ENCODE measurements around the gene LSMEM2.

DNA sequence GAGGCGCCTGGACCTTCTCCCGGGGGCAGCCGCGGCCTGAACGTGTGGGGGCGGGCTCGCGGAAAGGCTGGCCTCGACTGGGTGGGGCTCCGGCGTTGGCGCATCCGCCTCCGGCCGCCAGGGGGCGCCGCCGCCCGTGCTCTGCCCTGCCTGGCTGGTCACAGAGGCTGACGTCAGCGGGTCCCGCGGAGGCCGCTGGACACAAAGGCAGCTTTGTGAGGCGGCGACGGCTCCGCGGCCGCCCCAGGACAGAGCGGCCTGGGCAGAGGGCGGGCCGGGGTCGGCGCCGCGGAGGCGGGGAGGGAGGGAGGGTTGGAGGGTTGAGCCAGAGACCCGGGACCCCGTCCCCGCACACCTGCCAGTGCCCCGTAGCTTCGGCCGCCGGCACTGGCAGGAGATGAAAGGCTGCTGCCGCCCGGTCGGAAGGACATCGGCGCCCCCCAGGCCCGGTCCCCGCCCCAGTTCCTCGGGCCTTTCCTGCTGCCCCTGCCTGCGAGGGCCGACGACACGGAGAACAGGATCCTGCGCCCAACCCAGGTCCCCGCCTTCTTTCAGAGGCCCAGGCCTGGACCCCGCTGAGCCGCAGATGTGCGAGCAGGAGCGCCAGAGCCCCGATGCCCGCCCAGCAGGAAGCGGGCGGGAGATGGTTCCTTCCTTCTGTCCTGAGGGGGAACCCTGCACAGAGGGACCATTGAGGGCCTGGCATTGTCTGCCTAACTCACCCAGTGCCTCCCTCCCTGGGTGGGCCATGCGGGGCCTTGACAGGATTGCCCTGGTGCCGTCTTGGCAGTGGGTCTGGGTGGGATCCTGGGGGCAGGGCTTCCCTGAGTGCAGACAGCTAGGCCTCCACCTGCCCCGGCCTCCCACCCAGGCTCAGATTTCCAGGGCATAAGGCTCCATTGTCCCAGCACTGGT lies 18.6 kb upstream of the LSMEM2 start:
- TF ChIP-seq, protein P1, sequence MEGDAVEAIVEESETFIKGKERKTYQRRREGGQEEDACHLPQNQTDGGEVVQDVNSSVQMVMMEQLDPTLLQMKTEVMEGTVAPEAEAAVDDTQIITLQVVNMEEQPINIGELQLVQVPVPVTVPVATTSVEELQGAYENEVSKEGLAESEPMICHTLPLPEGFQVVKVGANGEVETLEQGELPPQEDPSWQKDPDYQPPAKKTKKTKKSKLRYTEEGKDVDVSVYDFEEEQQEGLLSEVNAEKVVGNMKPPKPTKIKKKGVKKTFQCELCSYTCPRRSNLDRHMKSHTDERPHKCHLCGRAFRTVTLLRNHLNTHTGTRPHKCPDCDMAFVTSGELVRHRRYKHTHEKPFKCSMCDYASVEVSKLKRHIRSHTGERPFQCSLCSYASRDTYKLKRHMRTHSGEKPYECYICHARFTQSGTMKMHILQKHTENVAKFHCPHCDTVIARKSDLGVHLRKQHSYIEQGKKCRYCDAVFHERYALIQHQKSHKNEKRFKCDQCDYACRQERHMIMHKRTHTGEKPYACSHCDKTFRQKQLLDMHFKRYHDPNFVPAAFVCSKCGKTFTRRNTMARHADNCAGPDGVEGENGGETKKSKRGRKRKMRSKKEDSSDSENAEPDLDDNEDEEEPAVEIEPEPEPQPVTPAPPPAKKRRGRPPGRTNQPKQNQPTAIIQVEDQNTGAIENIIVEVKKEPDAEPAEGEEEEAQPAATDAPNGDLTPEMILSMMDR (IDR thresholded peaks at IDR 0.05), result peak; percentile 95 to 99 (median 98)
- peak in 1 of 2 donors; percentile 71 for TF ChIP-seq POLR2A (IDR thresholded peaks at IDR 0.05)
